Measurements from ENCODE around the gene TMPRSS6. TPM values are rescaled to one million over a fixed set of nuclear protein-coding genes. Genes with fewer than 3 reads are reported as not detected.

The TMPRSS6 gene
- total RNA-seq, 4 donors from 2014 or later, result not detected

DNA sequence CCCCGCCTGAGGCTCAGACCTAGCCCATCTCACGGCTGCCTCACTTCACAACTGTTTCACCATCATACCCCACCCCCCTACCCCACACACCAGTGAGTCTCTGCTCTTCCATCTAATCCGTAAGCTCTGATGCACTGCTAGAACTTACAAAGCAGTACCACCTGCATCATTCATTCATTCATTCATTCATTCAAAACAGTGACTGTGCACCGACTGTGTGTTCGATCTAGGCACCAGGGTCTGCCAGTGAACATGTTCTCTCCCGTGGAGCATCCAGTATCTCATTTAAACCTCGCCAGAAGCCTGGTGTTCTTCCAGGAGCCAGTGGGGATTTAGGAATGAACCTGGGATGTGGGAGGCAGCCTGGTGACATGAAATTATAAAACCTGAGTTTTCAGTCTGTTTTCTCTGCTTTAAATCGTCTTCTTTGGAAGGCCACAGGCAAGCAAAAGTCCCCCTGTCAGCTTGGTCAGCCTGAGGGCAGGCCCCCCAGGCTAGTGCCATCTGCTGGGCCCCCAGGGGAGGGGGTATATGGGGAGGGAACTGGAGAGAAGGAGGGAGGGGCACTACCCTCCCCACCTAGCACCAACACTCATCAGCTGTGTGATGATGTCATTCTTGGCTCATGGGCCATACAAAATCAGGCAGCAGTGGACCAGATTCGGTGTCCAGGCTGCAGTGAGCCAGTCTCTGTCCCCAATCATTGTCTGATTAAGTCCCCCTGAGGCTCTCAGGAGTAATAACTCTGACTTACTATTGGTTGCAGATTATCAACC lies 18.4 kb downstream of the TMPRSS6 start:
- Histone ChIP-seq H3K27ac (no peak overlapping the region), H3K27me3 (peaks cover 95% of the 10 kb centered on the region), H3K36me3 (no peaks in the 10 kb centered on the region), H3K4me1 (no peaks in the 10 kb centered on the region), H3K4me3 (no peak overlapping the region), H3K9me3 (no peaks in the 10 kb centered on the region)
- TF ChIP-seq, protein P1, sequence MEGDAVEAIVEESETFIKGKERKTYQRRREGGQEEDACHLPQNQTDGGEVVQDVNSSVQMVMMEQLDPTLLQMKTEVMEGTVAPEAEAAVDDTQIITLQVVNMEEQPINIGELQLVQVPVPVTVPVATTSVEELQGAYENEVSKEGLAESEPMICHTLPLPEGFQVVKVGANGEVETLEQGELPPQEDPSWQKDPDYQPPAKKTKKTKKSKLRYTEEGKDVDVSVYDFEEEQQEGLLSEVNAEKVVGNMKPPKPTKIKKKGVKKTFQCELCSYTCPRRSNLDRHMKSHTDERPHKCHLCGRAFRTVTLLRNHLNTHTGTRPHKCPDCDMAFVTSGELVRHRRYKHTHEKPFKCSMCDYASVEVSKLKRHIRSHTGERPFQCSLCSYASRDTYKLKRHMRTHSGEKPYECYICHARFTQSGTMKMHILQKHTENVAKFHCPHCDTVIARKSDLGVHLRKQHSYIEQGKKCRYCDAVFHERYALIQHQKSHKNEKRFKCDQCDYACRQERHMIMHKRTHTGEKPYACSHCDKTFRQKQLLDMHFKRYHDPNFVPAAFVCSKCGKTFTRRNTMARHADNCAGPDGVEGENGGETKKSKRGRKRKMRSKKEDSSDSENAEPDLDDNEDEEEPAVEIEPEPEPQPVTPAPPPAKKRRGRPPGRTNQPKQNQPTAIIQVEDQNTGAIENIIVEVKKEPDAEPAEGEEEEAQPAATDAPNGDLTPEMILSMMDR (IDR thresholded peaks at IDR 0.05), result no peak
- TF ChIP-seq POLR2A (IDR thresholded peaks at IDR 0.05) (no peak), POLR2AphosphoS5 (IDR thresholded peaks at IDR 0.05) (no peak), EP300 (IDR thresholded peaks at IDR 0.05) (no peak)
- WGBS, 2 donors (ENCODE audit: low coverage in 1 of 2), result 52 to 81% methylated on average over 6 to 8 of the region's 9 CpGs
- ATAC-seq, result no peak

DNA sequence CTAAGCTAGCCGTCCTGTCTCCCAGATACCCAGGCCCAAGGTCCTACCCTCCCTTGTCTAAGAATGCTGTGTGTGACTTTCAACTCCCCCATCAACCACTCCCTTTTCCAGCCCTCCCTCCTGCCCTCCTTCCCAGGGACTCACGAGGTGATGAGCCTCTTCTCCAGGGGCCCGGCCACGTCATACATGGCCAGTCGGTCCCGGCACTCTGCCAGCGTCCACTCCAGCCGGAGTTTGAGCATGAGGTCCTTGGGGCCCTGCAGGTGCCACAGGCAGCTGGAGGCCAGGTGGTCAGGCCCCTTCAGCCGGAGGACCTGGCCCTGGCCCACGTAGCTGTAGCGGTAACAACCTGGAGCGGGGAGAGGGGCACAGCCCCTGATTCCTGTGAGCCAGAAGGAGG lies 20.1 kb downstream of the TMPRSS6 start:
- TF ChIP-seq, protein P1 (IDR thresholded peaks at IDR 0.05), result no peak
- no peak for TF ChIP-seq EP300 (IDR thresholded peaks at IDR 0.05)
- no peak for TF ChIP-seq POLR2AphosphoS5 (IDR thresholded peaks at IDR 0.05)
- no peak for TF ChIP-seq POLR2A (IDR thresholded peaks at IDR 0.05)
- no peaks in the 10 kb centered on the region for H3K36me3 ChIP-seq
- ATAC-seq, result no peak
- H3K9me3 ChIP-seq, result no peaks in the 10 kb centered on the region
- WGBS, 2 donors (ENCODE audit: low coverage in 1 of 2), result 55% methylated on average over 12 of the region's 12 CpGs; no CpG with 5 or more reads in 1 of the 2 donors
- peaks cover 95% of the 10 kb centered on the region for H3K27me3 ChIP-seq
- no peaks in the 10 kb centered on the region for H3K4me1 ChIP-seq
- H3K27ac ChIP-seq, result no peak overlapping the region
- no peak overlapping the region for H3K4me3 ChIP-seq

DNA sequence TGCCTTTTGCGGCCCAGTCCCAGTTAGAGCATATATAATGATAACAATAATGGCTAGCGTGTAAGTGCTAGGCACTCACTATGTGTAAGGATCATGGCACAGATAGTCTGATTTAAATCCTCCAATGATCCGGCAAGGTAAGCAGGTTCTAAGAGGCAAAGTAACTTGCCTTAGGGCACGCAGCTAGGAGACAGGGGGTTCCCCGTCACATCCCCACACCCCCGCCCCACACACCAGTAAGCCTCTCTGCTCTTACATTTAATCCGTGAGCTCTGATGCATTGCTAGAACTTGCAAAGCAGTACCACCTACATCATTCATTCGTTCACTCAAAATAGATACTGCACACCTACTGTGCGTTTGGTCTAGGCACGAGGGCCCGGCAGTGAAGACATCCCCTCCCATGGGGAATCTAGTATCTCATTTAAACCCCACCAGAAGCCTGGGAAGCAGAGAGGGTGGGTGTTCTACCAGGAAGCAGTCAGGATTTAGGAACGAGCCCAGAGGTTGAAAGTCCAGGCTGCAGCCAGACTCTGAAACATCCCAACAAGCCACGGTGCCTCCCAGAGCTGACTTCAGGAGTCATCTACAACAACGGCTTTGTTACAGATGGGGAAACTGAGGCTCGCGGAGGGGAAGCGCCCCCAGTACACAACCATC lies 20.6 kb downstream of the TMPRSS6 start:
- no peaks in the 10 kb centered on the region for H3K36me3 ChIP-seq
- H3K9me3 ChIP-seq, result no peaks in the 10 kb centered on the region
- WGBS, 2 donors (ENCODE audit: low coverage in 1 of 2), result 65 to 80% methylated on average over 1 to 5 of the region's 17 CpGs
- H3K27me3 ChIP-seq, result peaks cover 94% of the 10 kb centered on the region
- H3K4me1 ChIP-seq, result no peaks in the 10 kb centered on the region
- ATAC-seq, result no peak
- no peak overlapping the region for H3K27ac ChIP-seq
- TF ChIP-seq, protein P1 (IDR thresholded peaks at IDR 0.05), result no peak
- no peak for TF ChIP-seq EP300 (IDR thresholded peaks at IDR 0.05)
- TF ChIP-seq POLR2AphosphoS5 (IDR thresholded peaks at IDR 0.05), result no peak
- TF ChIP-seq POLR2A (IDR thresholded peaks at IDR 0.05), result no peak
- no peak overlapping the region for H3K4me3 ChIP-seq

DNA sequence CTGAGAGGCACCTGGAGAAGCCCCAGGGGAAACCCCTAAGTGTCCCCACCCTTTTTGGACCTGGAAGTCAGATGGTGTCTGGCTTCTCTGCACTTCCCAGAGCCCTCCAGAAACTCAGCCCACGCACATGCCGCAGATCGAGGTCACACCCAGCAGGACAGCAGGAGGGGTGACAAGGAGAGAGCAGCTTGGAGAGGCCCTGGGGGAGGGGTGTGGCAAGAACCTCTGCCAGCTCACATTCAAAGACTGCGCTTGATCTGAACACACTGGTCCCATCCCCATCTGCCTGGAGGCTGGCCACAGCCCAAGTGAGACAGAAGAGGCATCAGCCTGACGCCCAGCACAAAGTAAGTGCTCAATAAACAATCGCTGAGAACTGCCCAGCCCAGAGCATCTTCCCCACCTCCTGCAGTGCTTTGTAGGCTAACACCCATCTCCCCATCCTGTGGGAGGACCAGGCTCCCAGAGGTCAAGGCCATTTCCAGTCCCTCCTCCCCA lies 21.4 kb downstream of the TMPRSS6 start:
- no peaks in the 10 kb centered on the region for H3K4me1 ChIP-seq
- WGBS, 2 donors (ENCODE audit: low coverage in 1 of 2), result 17% methylated on average over 1 of the region's 6 CpGs; no CpG with 5 or more reads in 1 of the 2 donors
- ATAC-seq, result no peak
- H3K27me3 ChIP-seq, result peaks cover 87% of the 10 kb centered on the region
- H3K9me3 ChIP-seq, result no peaks in the 10 kb centered on the region
- no peak overlapping the region for H3K4me3 ChIP-seq
- H3K27ac ChIP-seq, result no peak overlapping the region
- no peaks in the 10 kb centered on the region for H3K36me3 ChIP-seq
- TF ChIP-seq, protein P1 (IDR thresholded peaks at IDR 0.05), result no peak
- TF ChIP-seq EP300 (IDR thresholded peaks at IDR 0.05) (no peak), POLR2AphosphoS5 (IDR thresholded peaks at IDR 0.05) (no peak), POLR2A (IDR thresholded peaks at IDR 0.05) (no peak)
